NCI-H1092 treated with DMSO at 0.1 percent for 48 hours (cell line): ENCODE data around the gene RNASE12.
"Not testable (repeated sequence)": the region's sequence is repeated elsewhere in the genome, so short reads cannot be mapped to it uniquely, and the experiment has no call there.

Source experiments
- DNase-seq: peaks from one replicate; lab custom pipeline; 2025; lab: John Stamatoyannopoulos, UW

Gene RNASE12

DNA sequence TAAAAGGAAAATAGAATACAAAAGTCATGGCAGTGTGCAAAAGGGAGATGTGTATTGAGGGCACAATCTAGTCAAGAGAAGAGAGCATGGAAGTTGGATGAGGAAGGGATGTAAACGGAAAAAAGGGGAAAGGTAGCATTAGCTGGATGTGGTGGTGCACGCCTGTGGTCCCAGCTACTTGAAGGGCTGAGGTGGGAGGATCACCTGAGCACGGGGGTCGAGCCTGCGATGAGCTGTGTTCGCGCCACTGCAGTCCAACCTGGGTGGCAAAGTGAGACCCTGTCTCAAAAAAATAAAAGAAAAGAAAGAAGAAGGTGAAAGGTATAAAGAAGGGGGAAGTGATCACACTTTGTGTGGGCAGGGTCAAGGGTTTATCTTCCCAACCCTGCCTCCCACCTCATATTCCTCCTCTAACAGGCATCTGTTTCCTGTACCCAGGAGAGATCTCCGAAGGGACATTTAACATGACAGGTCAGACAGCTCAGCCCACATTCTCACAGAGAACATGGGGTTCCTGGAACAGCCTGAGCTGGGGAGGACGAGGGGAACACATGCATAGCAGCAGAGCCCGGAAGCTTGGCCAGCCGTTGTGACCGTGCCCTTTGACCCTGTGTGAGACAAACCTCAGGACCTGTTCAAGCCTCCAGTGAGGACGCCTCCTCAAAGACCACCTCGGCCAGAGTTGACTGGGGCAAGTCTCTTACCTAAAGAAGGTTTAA, 12.2 kb downstream of the RNASE12 start:
- no peak for DNase-seq

DNA sequence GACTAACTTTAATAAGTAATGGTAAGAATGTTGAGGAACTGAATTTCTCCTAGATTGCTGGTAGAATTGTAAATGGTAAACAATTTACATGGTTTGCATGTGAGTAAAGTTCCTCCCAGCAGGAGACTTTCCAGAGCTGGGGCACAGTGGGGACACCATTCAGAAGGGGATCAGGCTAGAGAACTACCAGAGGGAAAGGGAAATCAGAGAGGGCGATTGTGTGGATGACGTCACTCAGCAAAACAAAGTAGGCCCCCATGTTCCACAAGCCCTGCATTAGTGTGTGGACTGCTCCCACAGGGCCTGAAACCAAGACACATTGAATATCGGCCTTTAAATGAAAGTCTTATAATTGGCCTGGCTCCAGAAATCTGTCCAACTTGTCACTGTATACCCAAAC, 12.9 kb downstream of the RNASE12 start:
- no peak for DNase-seq

DNA sequence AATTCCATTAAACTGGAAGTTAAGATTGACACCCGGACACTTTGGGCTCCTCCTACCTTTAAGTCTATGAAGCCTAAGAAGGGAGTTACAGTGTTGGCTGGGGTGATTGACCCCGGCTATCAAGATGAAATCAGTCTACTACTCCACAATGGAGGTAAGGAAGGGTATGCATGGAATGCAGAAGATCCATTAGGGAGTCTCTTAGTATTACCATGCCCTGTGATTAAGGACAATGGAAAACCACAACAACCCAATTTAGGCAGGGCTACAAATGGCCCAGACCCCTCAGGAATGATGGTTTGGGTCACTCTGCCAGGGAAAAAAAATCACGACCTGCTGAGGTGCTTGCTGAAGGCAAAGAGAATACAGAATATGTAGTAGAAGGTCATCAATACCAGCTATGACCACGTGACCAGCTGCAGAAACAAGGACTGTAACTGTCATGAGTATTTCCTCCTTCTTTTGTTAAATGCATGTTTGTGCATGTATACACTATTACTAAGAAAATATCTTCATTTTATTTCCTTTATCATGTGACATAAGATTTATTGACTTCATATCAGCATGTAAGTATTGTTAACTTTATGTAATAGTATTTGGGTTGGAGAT, 18.7 kb downstream of the RNASE12 start:
- DNase-seq, result not testable (repeated sequence)

DNA sequence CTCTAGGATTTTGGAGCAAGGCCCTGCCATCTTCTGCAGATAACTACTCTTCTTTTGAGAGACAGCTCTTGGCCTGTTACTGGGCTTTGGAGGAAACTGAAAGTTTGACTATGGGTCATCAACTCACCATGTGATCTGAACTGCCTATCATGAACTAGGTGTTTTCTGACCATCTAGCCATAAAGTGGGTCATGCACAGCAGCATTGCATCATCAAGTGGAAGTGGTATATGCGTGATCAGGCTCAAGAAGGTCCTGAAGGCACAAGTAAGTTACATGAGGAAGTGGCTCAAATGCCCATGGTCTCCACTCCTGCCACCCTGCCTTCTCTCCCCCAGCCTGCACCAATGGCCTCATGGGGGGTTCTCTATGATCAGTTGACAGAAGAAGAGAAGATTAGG, 20.5 kb downstream of the RNASE12 start:
- not testable (repeated sequence) for DNase-seq

DNA sequence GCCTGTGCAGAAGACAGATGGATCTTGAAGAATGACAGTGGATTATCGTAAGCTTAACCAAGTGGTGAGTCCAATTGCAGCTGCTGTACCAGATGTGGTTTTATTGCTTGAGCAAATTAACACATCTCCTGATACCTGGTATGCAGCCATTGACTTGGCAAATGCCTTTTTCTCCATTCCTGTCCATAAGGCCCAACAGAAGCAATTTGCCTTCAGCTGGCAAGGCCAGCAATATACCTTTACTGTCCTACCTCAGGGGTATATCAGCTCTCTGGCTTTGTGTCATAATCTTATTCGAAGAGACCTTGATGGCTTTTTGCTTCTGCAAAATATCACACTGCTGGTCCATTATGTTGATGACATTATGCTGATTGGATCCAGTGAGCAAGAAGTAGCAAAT, 21.3 kb downstream of the RNASE12 start:
- DNase-seq, result not testable (repeated sequence)

DNA sequence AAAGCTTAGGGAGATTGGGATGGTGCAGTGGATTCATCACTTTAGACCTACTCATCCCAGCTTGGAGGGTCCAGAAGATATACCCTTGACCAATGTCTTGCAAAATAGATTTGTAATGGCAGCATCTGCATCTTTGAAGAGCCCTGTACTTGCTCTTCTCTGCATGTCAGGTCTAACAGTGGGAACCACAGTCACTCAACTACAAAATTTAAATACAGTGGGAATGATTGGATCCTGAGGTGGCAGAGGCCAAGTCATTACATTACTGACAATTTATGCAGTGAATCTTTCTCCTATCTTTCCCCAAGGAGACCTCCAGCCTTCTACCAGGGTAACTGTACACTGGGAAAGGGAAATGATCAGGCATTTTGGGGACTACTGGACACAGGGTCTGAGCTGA, 22.1 kb downstream of the RNASE12 start:
- DNase-seq, result no peak

DNA sequence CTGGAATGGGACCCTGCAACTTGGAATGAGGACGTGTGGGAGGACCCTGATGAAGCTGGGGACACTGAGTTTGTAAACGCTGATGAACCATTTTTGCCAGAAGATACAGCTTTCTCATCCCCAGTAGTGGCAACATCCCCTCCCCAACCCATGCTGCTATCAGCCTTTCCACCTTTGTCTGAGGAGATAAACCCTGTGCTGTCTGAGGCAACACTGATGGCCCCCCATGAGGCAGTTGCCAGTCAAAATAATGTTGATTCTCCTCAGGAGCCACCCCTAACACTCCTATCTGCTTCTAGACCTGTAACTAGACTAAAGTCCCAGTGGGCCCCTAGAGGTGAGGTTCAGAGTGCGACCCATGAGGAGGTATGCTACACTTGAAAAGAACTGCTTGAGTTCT, 22.8 kb downstream of the RNASE12 start:
- no peak for DNase-seq

DNA sequence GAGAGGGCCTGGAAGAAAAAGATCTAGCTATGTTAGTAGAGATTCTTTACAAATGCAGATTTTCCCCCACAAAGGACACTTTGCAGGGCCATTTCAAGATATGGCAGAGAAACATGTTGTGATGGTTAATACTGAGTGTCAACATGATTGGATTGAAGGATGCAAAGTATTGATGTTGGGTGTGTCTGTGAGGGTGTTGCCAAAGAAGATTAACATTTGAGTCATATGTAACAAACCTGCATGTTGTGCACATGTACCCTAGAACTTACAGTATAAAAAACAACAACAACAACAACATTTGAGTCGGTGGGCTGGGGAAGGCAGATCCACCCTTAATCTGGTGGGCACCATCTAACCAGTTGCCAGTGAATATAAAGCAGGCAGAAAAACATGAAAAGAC, 24.0 kb downstream of the RNASE12 start:
- not testable (repeated sequence) for DNase-seq

DNA sequence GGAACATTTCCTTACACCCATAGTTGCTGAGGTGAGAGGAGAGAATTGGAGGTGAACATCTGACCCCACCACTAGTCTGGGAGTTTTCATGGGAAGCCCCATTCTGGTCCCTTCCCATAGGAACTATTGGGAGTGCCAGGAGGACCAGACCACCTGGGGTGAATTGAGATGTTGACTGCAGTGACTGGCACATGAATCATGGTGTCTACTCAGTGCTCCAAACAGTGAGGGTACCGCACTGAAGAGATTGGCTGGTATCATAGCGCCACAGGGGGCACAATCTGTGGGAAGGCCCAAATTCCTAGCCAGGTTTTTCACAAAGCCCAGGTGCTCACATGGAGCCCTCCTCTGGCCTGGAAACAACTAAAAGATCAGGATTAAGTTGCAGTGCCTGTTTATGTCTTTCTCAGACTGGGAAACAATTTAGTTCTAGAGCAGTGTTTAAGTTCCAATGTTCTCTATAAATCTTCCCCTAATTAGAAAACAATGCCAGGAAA, 26.6 kb downstream of the RNASE12 start:
- DNase-seq, result no peak

DNA sequence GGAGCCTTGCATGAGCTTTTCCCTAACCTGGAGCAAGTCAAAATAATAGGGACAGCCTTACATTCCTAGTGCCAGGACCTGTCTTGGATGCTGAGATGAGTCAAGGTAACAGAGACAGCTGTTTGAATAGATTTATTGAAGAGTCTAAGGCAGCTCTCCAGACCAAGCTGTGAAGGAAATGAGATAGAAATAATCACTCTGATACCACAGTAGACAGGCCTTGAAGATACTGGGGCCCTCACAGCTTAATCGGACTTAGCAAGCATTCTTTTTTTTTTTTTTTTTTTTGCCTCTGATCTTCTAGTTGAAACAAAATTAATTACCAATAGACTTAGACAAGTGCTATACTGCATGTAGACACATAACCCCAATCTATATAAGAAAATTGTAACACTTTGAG, 27.2 kb downstream of the RNASE12 start:
- DNase-seq, result no peak

DNA sequence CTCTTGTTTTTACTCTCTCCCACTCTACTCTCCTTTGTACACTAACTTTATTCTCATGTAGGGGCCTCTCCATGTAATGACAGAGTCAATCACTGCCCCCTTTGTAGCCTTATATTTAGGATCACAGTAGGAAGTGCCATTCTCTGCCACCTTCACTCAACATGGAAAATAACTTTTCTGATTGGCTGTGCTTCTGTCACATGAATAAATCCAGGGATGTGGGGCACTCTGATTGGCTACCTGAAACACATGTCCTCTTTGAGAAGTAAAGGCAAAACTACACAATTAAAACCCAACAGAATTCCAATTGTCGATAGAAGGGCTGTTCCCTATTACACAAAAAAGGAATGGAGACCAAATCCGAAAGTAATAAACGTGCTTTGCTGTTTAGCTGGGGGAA, 30.2 kb downstream of the RNASE12 start, which contains the start of gene RNASE9:
Gene RNASE9, minus strand, starts transcription at position 87 of the 400 bp plus-strand sequence.
- DNase-seq, result no peak

DNA sequence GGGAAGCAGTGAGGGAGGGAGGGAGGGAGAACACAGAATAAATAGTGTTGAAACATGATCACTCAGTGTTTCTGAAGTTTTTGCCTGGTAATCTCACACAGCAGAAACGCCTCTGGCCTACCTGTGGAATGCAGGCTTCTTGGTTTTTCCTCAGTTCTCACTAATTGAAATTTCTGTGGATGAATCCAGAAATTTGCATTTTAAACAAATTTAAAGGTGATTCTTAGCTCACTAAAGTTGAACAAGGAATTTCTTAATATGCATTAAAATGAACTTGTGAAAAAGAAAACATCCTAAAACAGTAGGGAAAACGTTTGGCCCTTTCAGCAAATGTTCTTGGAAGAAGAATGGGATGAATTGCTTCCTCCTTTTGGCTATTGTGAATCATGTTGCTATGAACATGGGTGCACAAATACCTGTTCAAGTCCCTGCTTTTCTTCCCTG, 31.7 kb downstream of the RNASE12 start:
- no peak for DNase-seq

DNA sequence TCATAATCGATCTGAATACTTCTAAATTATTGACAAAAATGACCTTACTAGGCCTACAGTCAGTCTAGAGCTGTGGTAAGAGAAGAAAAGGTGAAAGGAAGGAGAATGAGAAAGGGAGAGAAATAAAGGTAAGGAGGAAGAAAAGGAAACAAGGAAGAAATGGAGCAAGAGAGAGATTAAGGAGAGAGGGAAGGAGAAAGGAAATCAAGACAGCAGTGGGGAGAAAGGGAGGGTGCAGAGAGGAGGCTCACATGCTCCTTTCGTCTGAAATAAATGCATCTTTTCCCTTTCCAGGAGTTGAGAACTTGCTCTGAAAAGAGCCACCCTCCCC, 34.0 kb downstream of the RNASE12 start:
- no peak for DNase-seq

DNA sequence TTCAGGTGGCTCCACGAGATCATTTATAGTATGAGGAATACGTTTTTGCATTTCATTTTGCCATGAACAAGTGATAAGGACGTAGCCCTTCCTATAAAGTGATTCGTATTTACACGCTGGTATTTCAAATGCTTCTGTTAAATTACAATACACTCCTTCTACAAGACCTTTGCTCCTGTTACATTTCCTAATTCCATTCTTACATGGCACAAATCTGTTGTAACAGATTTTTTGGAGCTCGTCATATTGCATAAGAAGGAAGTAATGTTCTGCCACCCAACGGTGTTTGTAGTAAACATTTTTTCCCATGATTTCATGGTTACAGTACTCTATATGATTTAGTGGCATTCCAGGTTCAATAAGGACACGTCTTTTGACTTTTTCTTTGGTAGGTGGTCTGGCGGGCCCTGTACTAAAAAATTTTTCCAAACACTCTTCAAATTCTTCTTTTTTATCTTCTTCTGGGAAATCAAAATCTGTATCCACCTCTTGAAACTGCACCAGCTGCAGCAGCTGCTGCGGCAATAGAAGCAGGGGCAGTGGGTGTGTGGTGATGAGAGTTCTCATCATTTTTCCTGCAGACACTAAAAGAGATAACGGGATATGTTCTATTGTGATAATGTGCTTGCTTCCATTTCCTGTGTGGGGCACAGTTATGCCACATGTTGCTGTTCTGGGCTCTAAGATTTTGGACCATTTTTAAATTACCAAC, 34.5 kb downstream of the RNASE12 start:
- DNase-seq, result no peak

DNA sequence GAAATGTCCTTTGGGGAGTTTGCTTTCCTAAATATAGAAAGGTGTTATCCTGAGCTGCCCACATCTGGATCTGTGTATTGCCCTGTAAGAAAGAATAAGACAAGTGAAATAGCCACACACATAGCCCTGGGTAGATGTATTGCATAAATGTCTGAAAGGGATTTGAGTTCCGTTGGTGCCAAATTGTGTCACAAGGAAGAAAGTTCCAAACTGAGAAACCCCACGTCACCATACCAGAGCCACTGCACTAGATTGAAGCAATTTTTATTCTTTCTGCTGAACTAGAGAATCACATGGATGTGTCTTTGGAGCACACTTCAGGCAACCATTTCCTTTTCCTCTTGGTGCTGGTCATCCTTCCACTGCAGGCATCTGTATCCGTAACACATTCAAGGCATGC, 35.3 kb downstream of the RNASE12 start:
- no peak for DNase-seq

DNA sequence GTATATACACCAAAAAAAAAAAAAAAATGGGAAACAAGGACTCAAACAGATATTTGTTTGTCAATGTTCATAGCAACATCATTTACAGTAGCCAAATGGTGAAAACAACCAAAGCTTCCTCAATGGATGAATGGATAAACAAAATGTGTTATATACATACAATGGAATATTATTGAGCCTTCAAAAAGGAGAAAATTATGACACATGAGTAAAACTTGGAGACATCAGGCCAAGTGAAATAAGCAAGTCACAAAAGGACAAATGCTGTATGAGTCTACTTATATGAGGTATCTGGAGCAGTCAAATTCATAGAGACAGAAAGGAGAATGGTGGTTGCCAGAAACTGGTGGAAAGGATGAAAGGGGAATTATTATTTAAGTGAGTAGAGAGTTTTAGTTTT, 38.2 kb downstream of the RNASE12 start:
- no peak for DNase-seq

DNA sequence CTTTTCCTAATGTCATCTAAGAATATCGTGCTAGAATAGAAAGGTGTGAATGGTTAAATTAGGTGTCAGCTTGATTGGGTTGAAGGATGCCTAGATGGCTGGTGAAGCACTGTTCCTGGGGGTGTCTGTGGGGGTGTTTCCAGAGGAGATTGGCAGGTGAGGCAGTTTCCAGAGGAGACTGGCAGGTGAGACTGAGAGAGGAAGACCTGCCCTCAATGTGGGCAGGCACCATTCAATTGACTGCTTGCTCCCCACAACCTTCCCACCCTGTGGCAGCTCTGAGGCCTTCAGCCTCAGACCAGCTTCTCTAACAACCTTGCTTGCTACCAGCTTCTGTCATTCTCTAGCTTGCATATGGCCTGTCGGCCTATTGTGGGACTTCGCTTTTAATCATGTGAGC, 39.6 kb downstream of the RNASE12 start:
- DNase-seq, result no peak

DNA sequence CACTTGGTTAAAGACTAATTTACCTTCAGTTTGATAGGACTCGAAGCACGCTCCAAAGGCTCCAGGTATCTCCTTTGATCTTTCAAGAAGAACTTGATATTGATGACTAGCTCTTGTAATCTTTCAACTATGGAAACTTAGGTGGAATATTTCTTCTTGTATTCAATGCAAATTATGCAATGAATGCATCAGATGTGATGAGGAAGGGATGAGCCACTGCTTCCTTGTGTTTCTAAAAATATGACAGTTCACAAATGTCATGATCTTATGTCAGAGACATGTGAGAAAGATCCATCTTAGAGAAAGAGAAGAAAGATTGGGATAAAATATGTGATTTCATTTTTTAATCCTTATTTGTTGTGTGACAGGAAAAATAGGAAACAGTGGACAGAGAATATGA, 40.2 kb downstream of the RNASE12 start:
- no peak for DNase-seq

DNA sequence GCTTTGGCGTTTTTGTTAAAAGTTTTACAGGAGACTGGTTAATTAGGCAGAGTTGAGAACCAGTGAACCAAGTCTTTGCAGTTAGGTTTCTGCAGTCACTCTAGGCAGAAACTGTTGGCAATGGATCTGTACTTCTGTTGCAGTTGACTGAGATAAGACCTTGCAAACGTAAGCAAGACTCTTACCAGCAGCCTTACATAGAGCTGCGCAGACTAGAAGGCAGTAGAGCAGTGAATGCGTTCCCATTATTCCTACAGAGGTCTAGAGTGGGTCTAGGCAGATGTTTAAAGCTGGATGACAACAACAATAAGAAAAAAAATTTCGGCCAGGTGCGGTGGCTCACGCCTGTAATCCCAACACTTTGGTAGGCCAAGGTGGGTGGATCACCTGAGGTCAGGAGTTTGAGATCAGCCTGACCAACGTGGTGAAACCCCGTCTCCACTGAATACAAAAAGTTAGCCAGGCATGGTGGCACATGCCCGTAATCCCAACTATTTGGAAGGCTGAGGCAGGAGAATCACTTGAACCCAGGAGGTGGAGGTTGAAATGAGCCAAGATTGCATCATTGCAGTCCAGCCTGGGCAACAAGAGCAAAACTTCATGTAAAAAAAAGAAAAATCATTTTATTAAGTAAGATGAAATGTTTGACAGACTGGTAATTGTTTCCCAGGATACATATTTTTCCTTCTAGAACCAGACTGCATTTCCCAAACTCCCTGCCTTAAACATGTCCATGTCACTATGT, 42.6 kb downstream of the RNASE12 start:
- no peak for DNase-seq

DNA sequence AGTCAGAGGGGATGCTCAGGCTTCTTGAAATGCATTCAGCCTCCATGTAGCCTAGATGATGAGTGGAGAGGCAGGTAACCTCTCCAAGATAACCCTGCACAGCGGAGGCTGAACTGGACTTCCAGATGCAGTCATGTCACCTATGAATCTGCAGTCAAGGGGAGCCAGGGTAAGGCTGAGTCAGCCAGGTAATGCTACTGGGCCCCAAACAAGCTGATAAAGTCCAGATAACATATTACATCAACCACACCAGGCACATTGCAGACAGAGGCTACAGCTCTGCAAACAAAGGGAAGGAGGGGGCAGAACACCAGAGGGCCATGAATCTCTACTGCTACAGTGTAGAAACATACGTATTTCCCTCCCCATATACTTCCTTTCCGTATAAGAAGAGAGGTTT, 44.3 kb downstream of the RNASE12 start:
- DNase-seq, result no peak
